ENCODE measurements around the gene PCDHGC5. TPM values are rescaled to one million over a fixed set of nuclear protein-coding genes. Genes with fewer than 3 reads are reported as not detected.

PCDHGC5 gene
- total and polyA plus RNA-seq, 9 of the 15 experiments (the other 6 are each of a cell fraction or from before 2014, with no cell fraction given): not detected

- Histone ChIP-seq H3K4me2 (ENCODE audit: insufficient read depth, low read length) (no peak overlapping the region), H3K9me1 (ENCODE audit: control insufficient read depth, insufficient read depth, low read length) (no peaks in the 10 kb centered on the region), H2AFZ (ENCODE audit: low read depth, low read length) (no peak overlapping the region), H3K79me2 (ENCODE audit: control insufficient read depth, insufficient read depth, low read length) (no peaks in the 10 kb centered on the region), H3K9me3 (replicated peaks; ENCODE audit: control insufficient read depth, insufficient read depth, low read depth, low read length) (no peaks in the 10 kb centered on the region), H3K4me3 (no peak overlapping the region), H3K4me1 (replicated peaks in 1 of 2; ENCODE audit: control insufficient read depth in 2 of 2, insufficient read depth in 2 of 2, low read length in 2 of 2) (peaks cover 0 to 2% of the 10 kb centered on the region in 2 experiments; a peak in 1 of 5 replicates), H3K27ac (ENCODE audit: extremely low read depth, low read depth, low read length) (no peak overlapping the region), H3K27me3 (ENCODE audit: control insufficient read depth in 2 of 2, insufficient read depth in 2 of 2, low read length in 2 of 2) (no peaks in the 10 kb centered on the region), H3K9ac (ENCODE audit: insufficient read depth in 1 of 2, low read depth in 2 of 2, low read length in 2 of 2) (no peak overlapping the region), H3K36me3 (ENCODE audit: control insufficient read depth, insufficient read depth, low read length) (peaks cover 81% of the 10 kb centered on the region; the same call in 2 of the 3 replicates), H4K20me1 (replicated peaks; ENCODE audit: control insufficient read depth, insufficient read depth, low read length) (no peaks in the 10 kb centered on the region)
- no peak for ATAC-seq
- no peak for DNase-seq (ENCODE audit: extremely low read depth in 1 of 4, low spot score in 3 of 4)
- TF ChIP-seq HMG20A (CRISPR knock-in tag; conservative IDR thresholded peaks at IDR 0.05): no peak
- TF ChIP-seq STAT5A (IDR thresholded peaks at IDR 0.05; ENCODE audit: borderline replicate concordance, low read length): no peak
- TF ChIP-seq FOXA3 (CRISPR knock-in tag; conservative IDR thresholded peaks at IDR 0.05 in 1 of 2, IDR thresholded peaks at IDR 0.05 in 1 of 2): no peak
- TF ChIP-seq ZBTB40 (IDR thresholded peaks at IDR 0.05): no peak
- no peak for TF ChIP-seq ZBTB40 (CRISPR knock-in tag; IDR thresholded peaks at IDR 0.05)
- TF ChIP-seq ZNF134 (CRISPR knock-in tag; conservative IDR thresholded peaks at IDR 0.05): no peak
- no peak for TF ChIP-seq USF2 (CRISPR knock-in tag; IDR thresholded peaks at IDR 0.05)
- no peak for TF ChIP-seq SREBF2 (CRISPR knock-in tag; IDR thresholded peaks at IDR 0.05)
- TF ChIP-seq KAT8 (IDR thresholded peaks at IDR 0.05; ENCODE audit: low read depth): no peak
- TF ChIP-seq MAFK (IDR thresholded peaks at IDR 0.05; ENCODE audit: low read length): no peak
- TF ChIP-seq E2F4 (CRISPR knock-in tag; IDR thresholded peaks at IDR 0.05; ENCODE audit: low read depth): no peak
- TF ChIP-seq TAF7 (tag; IDR thresholded peaks at IDR 0.05): no peak
- ChIA-PET CTCF (ENCODE audit: low intra/inter-chr PET ratio) (no interaction called here), POLR2A (no interaction called here)
- no peak for FAIRE-seq
- intact Hi-C loops (cut with micrococcal nuclease) (no loop called here), in situ Hi-C loops (cut with MboI) (no loop called here)
- no TSS peak for BruUV-seq (replicated peaks)
- WGBS (ENCODE audit: insufficient coverage, low coverage, missing lambda C conversion rate): 97% methylated on average over 4 of the region's 4 CpGs
Observed at GRCh38 chr5:141534492-141535213, 45.8 kb downstream of the PCDHGC5 start.

Data from K562 (cell line).